HPDE6-E6E7 (cell line): Measurements from ENCODE around the gene THBS1.

Experiments used
- DNase-seq: peaks from one replicate; pipeline ENCODE4 v3.0.0; 2011; ENCODE audit warnings: missing footprints; ENCODE audit errors: extremely low spot score

THBS1 gene

GRCh38 chr15:39588531-39589192, 7.8 kb downstream of the THBS1 start:
- DNase-seq: no peak

DNA sequence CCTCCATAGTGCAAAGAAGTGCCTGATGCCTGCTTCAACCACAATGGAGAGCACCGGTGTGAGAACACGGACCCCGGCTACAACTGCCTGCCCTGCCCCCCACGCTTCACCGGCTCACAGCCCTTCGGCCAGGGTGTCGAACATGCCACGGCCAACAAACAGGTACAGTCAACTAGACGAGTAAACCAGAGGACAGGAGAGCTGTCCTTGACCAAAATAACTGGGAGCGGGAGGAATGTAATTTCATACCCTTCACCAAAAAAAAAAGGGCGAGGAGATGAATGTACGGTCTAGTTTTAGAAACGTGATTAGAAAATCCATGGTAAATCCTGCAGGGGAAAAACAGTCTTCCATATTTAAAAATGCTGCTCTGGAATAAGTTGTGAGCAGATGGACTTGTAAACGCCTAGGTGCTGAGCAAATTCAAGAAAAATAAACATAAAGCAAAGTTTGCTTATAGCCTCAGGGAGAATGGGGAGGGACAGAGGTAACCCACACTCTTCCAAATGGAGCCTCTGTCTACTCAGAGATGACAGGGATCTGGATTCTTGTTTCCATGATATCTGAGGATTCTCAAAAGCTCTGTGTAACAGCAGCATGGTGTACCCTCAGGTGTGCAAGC, 8.4 kb downstream of the THBS1 start:
- DNase-seq: no peak

- DNase-seq: no peak
Observed at GRCh38 chr15:39589815-39590644, 9.2 kb downstream of the THBS1 start.

DNA sequence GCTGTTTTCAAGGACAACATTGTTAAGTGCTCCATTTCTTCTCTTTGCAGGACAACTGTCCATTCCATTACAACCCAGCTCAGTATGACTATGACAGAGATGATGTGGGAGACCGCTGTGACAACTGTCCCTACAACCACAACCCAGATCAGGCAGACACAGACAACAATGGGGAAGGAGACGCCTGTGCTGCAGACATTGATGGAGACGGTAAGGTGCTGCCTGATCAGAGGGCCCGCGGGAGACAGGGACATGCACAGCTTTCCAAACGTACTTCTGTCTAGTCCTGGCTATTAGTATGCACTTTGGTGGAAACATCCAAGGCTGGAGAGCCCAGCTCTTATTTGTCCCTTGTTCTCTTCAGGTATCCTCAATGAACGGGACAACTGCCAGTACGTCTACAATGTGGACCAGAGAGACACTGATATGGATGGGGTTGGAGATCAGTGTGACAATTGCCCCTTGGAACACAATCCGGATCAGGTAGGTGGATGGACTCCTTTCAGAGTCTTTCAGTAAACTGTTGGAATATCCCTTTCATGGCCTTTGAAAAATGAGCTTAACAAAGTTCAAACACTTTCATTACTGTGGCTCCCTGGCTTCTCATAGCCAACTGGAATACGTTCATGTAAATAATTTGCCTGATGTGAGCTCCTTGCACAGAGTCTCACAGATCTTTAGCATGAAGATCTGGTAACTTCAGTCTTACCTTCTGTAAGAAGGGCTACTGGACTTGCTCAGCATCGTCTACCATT, 10.4 kb downstream of the THBS1 start:
- DNase-seq: no peak

DNA sequence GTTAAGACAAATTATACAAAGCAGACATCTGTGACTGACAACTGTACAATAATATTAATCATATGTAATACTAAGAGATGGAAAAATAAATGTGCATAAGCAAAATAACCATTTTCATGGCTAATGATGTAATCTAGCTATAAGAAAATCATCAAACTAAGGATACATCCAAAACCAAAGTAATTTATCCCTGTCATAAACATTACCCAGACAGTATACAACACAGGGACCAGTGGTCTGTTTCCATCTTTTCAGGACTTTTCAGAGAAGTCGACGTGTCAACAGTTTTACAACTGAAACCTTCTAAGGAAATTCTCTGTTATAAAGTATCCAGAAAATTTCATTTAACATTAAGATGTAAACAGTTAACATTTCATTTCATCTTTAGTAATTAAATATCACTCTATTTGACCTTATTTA, 11.0 kb downstream of the THBS1 start:
- no peak for DNase-seq

DNA sequence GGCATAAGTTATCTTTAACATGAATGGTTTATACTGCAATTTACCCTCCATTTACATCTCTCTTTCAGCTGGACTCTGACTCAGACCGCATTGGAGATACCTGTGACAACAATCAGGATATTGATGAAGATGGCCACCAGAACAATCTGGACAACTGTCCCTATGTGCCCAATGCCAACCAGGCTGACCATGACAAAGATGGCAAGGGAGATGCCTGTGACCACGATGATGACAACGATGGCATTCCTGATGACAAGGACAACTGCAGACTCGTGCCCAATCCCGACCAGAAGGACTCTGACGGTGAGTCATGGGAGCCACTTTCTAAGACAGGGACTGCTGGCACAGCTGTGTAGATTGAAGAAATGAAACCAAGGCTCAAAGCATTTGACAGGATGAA, 11.6 kb downstream of the THBS1 start:
- no peak for DNase-seq

- no peak for DNase-seq
Observed at GRCh38 chr15:39593071-39593655, 12.3 kb downstream of the THBS1 start.

DNA sequence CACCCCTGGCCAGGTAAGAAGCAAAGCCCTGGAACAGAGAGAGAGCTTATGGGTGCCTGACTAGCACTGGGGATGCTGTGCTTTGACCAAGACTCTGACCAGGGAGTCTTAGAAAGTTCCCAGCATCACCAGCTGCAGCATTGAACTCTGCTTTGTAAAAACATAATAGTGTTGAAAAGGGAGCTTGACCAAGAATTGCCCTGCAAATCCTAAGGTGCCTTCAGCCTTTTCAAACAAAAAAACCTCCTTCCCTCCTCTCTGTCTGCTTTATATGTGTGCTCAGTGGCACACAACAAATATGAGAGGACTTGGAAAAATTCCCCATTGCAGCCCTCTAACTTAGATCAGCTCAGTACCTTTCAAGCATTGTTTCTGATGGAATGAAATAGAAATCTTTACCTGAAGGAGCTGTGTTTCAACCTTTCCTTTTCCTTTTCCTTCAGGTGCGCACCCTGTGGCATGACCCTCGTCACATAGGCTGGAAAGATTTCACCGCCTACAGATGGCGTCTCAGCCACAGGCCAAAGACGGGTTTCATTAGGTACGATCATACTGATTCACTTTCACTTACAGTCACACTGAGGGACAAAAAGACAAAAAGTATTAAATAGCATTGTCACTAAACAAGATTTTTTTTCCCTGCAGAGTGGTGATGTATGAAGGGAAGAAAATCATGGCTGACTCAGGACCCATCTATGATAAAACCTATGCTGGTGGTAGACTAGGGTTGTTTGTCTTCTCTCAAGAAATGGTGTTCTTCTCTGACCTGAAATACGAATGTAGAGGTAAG, 13.0 kb downstream of the THBS1 start:
- DNase-seq: no peak

GRCh38 chr15:39594446-39595337, 13.8 kb downstream of the THBS1 start:
- no peak for DNase-seq

GRCh38 chr15:39595338-39596221, 14.7 kb downstream of the THBS1 start:
- DNase-seq: no peak

GRCh38 chr15:39596358-39597051, 15.6 kb downstream of the THBS1 start:
- DNase-seq: no peak

GRCh38 chr15:39597336-39597735, 16.5 kb downstream of the THBS1 start:
- DNase-seq: no peak

DNA sequence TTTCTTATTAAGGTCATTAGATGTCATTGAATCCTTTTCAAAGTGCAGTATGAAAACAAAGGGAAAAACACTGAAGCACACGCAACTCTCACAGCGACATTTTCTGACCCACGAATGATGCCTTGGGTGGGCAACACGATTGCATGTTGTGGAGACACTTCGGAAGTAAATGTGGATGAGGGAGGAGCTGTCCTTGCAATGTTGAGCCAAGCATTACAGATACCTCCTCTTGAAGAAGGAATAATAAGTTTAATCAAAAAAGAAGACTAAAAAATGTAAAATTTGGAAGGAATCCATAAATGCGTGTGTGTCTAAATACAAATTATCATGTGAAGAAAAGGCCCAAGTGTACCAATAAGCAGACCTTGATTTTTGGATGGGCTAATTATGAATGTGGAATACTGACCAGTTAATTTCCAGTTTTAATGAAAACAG, 16.9 kb downstream of the THBS1 start:
- no peak for DNase-seq

- no peak for DNase-seq
Observed at GRCh38 chr15:39598186-39598850, 17.4 kb downstream of the THBS1 start.

DNA sequence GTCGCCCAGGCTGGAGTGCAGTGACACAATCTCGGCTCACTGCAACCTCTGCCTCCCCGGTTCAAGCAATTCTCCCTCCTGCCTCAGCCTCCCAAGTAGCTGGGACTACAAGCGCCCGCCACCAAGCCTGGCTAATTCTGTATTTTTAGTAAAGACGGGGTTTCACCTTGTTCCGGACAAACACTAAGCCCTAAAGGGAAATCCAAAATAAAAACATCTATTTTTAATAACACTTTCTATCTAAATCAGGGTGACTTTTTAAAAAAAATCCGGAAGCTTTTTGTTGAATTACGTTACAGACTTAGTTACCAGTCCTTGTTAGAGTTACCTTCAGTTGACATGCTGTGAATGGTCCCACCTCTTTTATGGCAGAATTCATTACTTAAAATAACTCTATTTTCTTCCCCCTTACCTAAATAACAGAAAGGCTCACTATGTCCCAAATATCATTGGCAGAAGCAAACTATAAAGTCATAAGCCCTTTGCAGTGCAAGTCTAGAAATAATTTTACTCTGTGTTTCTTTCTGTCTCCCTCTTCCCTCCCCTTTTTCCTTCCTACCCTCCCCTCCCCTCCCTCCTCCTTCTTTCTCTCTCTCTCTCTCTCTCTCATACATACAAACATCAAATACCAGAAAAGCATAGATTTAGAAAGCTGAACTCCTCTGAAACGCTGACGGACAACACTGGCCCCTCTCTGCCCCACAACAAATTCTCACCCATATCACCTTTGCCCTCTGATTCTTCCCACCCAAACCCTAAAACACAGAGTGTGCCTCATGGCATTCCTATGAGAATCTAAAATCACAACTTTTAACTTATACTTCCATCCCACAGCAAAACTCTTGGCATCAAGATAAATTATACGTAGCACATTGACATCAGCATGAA, 18.3 kb downstream of the THBS1 start:
- no peak for DNase-seq

DNA sequence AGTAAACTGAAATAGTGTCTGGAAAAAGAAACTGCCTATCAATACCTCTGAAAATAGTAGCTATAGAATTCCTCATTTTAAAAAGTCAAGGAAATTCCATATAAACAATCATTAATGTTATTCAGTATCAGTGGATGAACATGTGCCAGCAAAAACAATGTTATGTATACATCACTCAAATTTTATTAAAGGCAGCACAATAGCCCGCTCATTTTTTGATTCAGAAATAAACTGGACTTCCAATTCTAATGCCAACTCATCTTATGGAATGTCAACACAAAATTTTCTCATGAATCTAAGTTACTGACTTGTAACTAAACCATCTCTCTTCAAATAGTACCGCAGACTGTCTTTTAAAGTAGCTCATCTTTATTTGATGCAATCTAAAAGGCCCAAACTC, 19.0 kb downstream of the THBS1 start:
- no peak for DNase-seq

- DNase-seq: no peak
Observed at GRCh38 chr15:39602143-39602542, 21.3 kb downstream of the THBS1 start.
